DND-41 (cell line): Measurements from ENCODE around the gene NPEPL1.

Experiments used
- ATAC-seq: fragments of 200-7000 bp; cut with Tn5 transposase; 3 replicates; pipeline ENCODE4 v1.9.1; 2021; ENCODE audit warnings: low read depth; ENCODE audit not compliant: insufficient read depth
- DNase-seq: peaks from one replicate; pipeline ENCODE4 v3.0.0-alpha.2; 2020
- H2AFZ ChIP-seq: 2 replicates; pipeline ENCODE4 v1.6.0; 2012; ENCODE audit warnings: low read depth, low read length
- H3K27ac ChIP-seq: 2 replicates; pipeline ENCODE4 v1.5.1; 2012; ENCODE audit warnings: low read length, inconsistent platforms
- H3K27me3 ChIP-seq: fragments of 200-600 bp; sonication (generic); 2 replicates; pipeline ENCODE4 v1.6.0; 2012; ENCODE audit warnings: low read length, mild to moderate bottlenecking, inconsistent platforms; ENCODE audit not compliant: insufficient read depth, poor library complexity
- H3K36me3 ChIP-seq: 2 replicates; pipeline ENCODE4 v1.5.1; 2012; ENCODE audit warnings: low read length, inconsistent platforms; ENCODE audit not compliant: insufficient read depth
- H3K4me1 ChIP-seq: 2 replicates; pipeline ENCODE4 v1.5.1; 2012; ENCODE audit warnings: mild to moderate bottlenecking, low read length; ENCODE audit not compliant: insufficient read depth
- H3K4me2 ChIP-seq: 2 replicates; pipeline ENCODE4 v1.6.0; 2012; ENCODE audit warnings: mild to moderate bottlenecking, moderate library complexity, low read length, inconsistent platforms; ENCODE audit not compliant: insufficient read depth
- H3K4me3 ChIP-seq, 2 experiments: fragments of 200-600 bp in 1 of 2; shearing (Covaris generic) in 1 of 2; 2 replicates each; pipeline ENCODE4 v1.5.1; 2012 to 2016; ENCODE audit warnings: inconsistent platforms in 2 of 2, low read length in 2 of 2, mild to moderate bottlenecking in 2 of 2, low read depth in 1 of 2, moderate library complexity in 1 of 2
- H3K79me2 ChIP-seq: 2 replicates; pipeline ENCODE4 v1.6.0; 2012; ENCODE audit warnings: low read length, inconsistent platforms; ENCODE audit not compliant: insufficient read depth
- H3K9ac ChIP-seq: 2 replicates; pipeline ENCODE4 v1.6.0; 2012; ENCODE audit warnings: low read depth, mild to moderate bottlenecking, inconsistent platforms, low read length, moderate library complexity
- H3K9me3 ChIP-seq: 2 replicates; pipeline ENCODE4 v1.5.1; 2012; ENCODE audit warnings: low read length, moderate library complexity, mild to moderate bottlenecking, inconsistent platforms; ENCODE audit not compliant: insufficient read depth, severe bottlenecking
- H4K20me1 ChIP-seq: 2 replicates; pipeline ENCODE4 v1.6.0; 2012; ENCODE audit warnings: low read length; ENCODE audit not compliant: insufficient read depth
- EZH2 ChIP-seq: IDR thresholded peaks from 3 replicates; pipeline ENCODE4 v1.6.1; 2012; ENCODE audit warnings: borderline replicate concordance, low read depth, mild to moderate bottlenecking, moderate library complexity, low read length, inconsistent platforms; ENCODE audit not compliant: severe bottlenecking
- TF ChIP-seq, protein P1 (sequence below): IDR thresholded peaks from 2 replicates; pipeline ENCODE4 v1.5.1; 2012; ENCODE audit warnings: borderline replicate concordance, low read length, moderate library complexity, mild to moderate bottlenecking; ENCODE audit not compliant: poor library complexity, severe bottlenecking; ENCODE audit errors: extremely low read depth

The NPEPL1 gene

DNA sequence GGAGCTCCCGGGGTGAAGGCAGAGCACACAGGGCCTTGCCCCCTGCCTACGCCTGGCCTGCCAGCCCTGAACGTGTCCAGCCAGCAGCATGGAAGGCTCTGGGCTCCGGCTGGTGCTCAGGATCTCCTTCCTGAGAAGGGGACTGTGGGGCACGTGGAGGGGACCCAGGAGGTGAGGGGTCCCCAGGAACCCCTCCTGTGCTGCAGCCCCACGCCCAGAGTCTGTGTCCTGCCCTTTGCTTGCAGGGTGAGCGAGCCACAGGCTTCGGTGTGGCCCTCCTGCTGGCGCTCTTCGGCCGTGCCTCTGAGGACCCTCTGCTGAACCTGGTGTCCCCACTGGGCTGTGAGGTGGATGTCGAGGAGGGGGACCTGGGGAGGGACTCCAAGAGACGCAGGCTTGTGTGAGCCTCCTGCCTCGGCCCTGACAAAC lies 22.3 kb downstream of the NPEPL1 start:
- TF ChIP-seq EZH2, result no peak
- TF ChIP-seq, protein P1, sequence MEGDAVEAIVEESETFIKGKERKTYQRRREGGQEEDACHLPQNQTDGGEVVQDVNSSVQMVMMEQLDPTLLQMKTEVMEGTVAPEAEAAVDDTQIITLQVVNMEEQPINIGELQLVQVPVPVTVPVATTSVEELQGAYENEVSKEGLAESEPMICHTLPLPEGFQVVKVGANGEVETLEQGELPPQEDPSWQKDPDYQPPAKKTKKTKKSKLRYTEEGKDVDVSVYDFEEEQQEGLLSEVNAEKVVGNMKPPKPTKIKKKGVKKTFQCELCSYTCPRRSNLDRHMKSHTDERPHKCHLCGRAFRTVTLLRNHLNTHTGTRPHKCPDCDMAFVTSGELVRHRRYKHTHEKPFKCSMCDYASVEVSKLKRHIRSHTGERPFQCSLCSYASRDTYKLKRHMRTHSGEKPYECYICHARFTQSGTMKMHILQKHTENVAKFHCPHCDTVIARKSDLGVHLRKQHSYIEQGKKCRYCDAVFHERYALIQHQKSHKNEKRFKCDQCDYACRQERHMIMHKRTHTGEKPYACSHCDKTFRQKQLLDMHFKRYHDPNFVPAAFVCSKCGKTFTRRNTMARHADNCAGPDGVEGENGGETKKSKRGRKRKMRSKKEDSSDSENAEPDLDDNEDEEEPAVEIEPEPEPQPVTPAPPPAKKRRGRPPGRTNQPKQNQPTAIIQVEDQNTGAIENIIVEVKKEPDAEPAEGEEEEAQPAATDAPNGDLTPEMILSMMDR, result no peak
- no peak overlapping the region for H3K4me3 ChIP-seq
- H3K36me3 ChIP-seq, result peaks cover 15% of the 10 kb centered on the region; the same call in 1 of the 2 replicates
- no peak for ATAC-seq
- no peak overlapping the region for H3K9ac ChIP-seq
- H2AFZ ChIP-seq, result no peak overlapping the region
- H3K27ac ChIP-seq, result no peak overlapping the region
- H3K4me2 ChIP-seq, result no peak overlapping the region
- H3K4me1 ChIP-seq, result no peaks in the 10 kb centered on the region
- no peaks in the 10 kb centered on the region for H3K79me2 ChIP-seq
- no peaks in the 10 kb centered on the region for H3K9me3 ChIP-seq
- H4K20me1 ChIP-seq, result peaks cover 4% of the 10 kb centered on the region
- peak; percentile 4 for DNase-seq
- H3K27me3 ChIP-seq, result no peaks in the 10 kb centered on the region

DNA sequence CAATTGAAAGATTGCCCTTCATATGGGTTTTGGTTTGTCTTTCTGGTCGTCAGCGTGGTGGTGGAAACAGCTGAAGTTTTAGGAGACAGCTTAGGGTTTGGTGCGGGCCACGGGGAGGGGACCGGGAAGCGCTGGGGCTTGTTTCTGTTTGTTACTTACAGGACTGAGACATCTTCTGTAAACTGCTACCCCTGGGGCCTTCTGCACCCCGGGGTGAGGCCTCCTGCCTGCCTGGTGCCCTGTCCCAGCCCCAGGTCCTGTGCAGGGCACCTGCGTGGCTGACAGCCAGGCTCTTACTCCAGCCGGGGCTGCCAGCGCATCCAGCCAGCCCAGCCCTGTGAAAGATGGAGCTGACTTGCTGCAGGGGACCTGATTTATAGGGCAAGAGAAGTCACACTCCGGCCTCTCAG lies 22.8 kb downstream of the NPEPL1 start:
- H3K27me3 ChIP-seq, result no peaks in the 10 kb centered on the region
- TF ChIP-seq EZH2, result no peak
- TF ChIP-seq, protein P1, result no peak
- no peaks in the 10 kb centered on the region for H3K4me1 ChIP-seq
- H3K27ac ChIP-seq, result no peak overlapping the region
- no peaks in the 10 kb centered on the region for H3K9me3 ChIP-seq
- peaks cover 4% of the 10 kb centered on the region for H4K20me1 ChIP-seq
- H3K36me3 ChIP-seq, result peaks cover 15% of the 10 kb centered on the region; the same call in 1 of the 2 replicates
- H3K4me2 ChIP-seq, result no peak overlapping the region
- no peaks in the 10 kb centered on the region for H3K79me2 ChIP-seq
- no peak overlapping the region for H3K4me3 ChIP-seq
- DNase-seq (peak; percentile 3), ATAC-seq (no peak)
- no peak overlapping the region for H2AFZ ChIP-seq
- H3K9ac ChIP-seq, result no peak overlapping the region

DNA sequence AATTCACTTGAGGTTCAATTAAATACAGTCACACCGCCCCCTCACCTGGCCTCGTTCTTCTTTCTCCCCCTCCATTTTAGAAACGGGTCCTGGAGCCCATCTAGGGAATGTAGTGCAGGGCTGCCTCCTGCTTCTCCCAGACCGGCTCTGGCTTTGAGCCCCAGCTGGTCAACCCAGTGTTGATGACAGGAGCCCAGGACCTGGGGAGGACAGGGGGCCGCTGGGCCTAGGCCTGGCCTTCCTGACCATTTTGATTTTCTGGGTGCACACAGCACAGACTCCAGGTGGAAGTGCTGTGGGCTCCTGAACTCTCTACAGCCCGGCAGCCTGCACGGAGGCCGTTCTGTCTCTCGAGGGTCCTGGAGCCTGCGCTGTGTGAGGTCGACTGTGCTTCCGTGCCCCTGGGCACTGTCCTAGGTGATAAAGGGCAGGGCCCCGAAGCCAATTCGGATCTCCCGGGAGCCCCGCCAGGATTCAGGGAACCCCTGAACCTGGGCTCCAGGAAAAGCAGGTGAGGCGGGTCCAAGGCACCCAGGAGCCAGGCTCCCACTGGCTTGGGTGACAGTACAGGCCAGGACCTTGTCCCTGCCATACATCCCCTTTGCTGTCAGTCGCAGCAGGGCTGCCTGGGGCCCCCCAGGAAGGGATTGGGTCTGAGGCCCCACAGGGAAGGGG lies 23.3 kb downstream of the NPEPL1 start:
- peaks cover 15% of the 10 kb centered on the region; the same call in 1 of the 2 replicates for H3K36me3 ChIP-seq
- no peak overlapping the region for H3K9ac ChIP-seq
- no peak overlapping the region for H3K4me2 ChIP-seq
- TF ChIP-seq EZH2, result no peak
- TF ChIP-seq, protein P1, result no peak
- peak; percentile 3 for DNase-seq
- H2AFZ ChIP-seq, result no peak overlapping the region
- H3K4me3 ChIP-seq, result no peak overlapping the region
- H3K4me1 ChIP-seq, result no peaks in the 10 kb centered on the region
- H3K27ac ChIP-seq, result no peak overlapping the region
- H4K20me1 ChIP-seq, result peaks cover 4% of the 10 kb centered on the region
- no peak for ATAC-seq
- H3K79me2 ChIP-seq, result no peaks in the 10 kb centered on the region
- H3K9me3 ChIP-seq, result no peaks in the 10 kb centered on the region
- H3K27me3 ChIP-seq, result no peaks in the 10 kb centered on the region
